HG02840 (cell line): ENCODE data around the gene MYO18A.

ENCODE experiments used
- ATAC-seq: cut with Tn5 transposase; IDR thresholded peaks from one replicate; pipeline ENCODE4 v1.9.1; 2021; ENCODE audit warnings: mild to moderate bottlenecking, moderate library complexity, moderate number of reproducible peaks; ENCODE audit not compliant: unreplicated experiment, low FRiP score

The MYO18A gene

GRCh38 chr17:29063992-29064391, 116.2 kb downstream of the MYO18A start:
- no peak for ATAC-seq

DNA sequence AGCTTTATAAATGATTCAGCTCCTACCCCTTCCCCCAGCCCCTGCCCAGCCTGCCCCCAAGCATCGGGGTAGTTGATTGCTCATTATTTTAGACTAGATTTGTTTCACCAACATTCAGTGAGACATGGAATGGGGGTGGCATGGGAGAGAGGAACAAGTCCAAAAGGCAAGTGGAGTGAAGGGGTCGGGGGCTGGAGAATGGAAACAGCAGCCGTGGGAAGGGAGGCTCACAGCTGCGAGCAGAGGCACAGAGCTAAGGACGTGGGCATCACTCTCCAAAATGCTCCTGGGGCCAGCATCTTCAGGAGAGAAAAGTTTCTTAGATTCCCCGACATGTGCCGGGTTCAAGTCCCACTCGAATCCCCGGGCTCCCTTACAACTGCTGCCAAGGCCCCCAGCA, 118.0 kb downstream of the MYO18A start:
- ATAC-seq = no peak

- no peak for ATAC-seq
Measured at GRCh38 chr17:29061036-29061435, 119.2 kb downstream of the MYO18A start.

- ATAC-seq = no peak
Measured at GRCh38 chr17:29060475-29060874, 119.7 kb downstream of the MYO18A start.

DNA sequence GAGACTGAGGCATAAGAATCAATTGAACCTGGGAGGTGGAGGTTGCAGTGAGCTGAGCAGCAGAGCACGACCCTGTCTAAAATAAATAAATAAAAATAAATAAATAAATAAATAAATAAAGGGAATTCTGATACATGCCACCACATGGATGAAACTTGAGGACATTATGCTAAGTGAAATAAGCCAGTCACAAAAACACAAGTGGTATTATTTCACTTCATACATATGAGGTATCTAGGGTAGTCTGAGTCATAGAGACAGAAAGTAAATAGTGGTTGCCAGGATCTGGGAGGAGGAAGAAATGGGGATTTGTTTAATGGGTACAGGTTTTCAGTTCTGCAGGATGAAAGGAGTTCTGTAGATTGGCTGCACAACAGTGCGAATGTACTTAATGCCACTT, 120.9 kb downstream of the MYO18A start:
- ATAC-seq = no peak

- no peak for ATAC-seq
Measured at GRCh38 chr17:29058391-29058790, 121.8 kb downstream of the MYO18A start.

GRCh38 chr17:29057361-29057760, 122.8 kb downstream of the MYO18A start:
- no peak for ATAC-seq

GRCh38 chr17:29054835-29055234, 125.4 kb downstream of the MYO18A start:
- ATAC-seq = no peak

DNA sequence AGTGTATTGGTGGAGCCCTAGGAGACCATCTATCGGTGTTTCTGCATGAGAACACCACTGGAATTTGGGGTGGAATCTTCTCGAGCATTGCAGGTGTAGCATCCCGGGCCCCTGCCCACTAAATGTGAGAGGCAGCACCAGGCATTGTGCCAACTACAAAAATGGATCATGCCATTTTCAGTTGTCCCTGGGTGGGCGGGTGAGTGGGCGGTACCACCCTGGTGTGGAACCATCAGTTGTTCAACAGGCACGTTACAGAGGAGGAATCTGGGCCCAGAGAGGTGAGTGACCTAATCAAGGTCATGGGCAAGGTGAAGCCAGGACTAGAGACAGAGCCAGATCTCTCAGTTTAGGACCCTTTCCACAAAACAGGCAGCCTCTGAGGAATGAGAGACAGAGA, 128.5 kb downstream of the MYO18A start:
- no peak for ATAC-seq

DNA sequence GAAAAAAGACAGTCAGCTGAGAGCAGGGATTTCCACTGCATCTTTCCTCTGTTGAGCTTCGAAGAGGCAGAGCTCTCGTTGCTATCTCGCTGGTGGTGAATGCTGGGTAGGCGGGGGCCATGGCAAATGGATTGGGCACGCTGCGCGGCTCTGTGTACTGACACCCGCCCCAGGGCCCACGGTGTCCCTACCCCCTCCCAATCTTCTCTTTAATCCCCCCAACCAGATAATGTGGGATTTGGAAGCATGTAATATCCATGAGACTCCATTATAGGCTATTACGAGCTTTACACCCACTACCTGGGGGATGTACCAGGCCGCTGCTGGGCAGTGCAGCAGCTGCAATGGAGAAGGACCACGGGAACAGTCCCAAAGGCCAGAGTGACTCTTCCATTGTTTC, 129.0 kb downstream of the MYO18A start:
- ATAC-seq = no peak

- ATAC-seq = no peak
Measured at GRCh38 chr17:29050176-29050575, 130.0 kb downstream of the MYO18A start.

DNA sequence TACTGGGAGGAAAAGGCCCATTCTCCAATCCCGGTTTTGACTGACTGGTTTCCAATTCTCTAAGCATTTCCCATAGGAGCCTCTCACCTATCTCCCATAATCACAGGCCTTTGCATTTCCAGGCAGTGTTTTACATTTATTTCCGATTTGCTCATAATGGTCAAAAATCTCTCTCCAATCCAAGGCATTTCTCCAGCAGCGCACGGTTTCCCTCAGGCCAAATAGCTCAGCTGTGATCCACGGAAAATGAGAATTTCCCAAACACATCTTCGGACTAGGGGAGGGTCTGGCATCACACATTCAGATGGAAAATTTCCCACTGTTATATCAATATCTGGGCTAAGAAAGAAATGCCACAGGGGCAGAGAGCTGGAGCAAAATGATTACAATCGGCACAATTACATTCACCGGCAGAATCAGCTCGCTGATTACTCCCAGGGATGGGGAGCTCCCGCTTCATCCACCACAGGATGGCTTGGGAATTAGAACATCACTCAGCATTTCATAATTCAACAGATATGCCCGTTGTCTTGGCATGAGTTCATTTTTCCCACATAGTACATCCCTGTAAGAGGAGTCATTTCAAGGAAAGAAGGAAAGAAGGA, 130.6 kb downstream of the MYO18A start:
- ATAC-seq = no peak

DNA sequence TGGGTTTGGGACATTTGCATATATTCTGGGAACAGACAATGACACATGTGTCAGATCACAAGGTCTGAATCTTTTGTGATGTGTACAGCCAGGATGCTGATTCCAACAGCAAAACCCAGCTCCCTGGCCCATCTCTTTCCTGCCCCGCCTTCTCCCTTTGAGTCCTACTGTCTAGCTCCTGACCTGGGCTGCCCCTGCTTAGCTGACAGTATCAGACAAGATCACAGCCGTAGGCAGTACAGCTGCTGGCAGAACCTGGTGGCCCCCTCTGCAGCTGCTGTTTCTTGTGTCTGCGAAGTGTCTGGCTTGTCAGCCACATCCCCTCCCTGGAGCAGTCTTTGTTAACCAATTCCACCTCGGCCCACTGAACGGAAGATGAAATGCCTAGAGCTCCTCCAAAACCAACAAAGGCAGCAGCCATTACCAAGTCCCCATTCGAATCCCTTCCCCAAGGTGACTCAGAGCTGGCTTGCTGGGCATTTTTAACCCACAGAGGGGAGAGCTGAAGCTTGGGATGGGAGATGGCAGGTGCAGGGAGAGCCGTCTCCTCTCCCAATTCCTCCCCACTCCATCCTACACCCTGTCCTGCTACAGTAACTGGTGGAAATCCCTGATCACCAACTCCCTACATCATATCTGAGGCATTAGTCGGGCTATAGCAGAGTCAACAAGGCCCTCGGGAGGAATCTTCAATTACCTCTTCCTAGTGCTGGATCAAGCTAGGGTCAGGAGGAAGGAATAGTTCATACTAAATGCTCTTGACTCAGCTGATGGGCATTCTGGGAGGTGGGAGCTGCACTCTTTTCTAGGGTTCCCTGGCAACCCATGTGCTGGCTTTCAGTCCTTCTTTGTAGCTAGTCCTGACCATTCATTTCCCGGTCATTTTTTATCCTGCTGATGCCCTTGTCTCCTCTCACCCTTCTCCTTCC, 131.5 kb downstream of the MYO18A start:
- ATAC-seq = no peak

DNA sequence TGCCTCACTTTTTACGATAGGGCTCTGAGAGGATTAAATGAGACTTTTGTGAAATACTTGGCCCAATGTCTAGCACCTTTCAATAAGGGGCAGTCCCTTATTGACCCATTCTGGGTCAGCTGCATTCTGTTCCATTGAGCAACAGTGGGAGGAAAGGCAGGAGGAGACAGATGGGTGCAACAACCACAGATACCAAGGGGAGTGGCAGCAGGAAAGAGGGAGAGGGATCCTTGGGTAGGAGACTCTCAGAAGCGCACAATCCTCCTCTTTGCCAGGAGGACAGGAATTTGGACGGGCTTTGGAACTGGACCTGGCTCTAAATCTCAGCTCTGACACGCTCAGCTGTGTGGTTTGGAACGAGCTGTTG, 133.7 kb downstream of the MYO18A start:
- no peak for ATAC-seq

- ATAC-seq = no peak
Measured at GRCh38 chr17:29045734-29046472, 134.3 kb downstream of the MYO18A start.

DNA sequence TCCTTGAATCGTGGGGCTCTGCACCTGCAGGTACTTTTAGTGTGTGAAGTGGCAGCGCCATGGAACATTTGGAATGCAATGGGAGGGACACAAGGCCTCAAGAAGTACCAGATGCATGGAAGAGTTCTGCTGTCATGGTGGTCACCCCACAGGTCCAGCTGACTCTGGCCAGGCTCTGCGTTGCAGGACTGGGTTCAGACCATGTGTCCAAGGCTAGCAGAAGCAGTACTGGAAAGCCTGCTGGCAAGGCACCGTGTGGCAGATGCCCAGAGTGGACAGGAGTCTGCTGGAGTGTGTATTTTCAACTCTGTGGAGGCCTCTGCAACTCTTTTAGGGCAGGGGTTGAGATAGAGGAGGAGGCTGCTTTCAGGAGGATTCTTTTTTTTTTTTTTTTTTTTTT, 135.2 kb downstream of the MYO18A start:
- ATAC-seq = no peak

- no peak for ATAC-seq
Measured at GRCh38 chr17:29043539-29044145, 136.6 kb downstream of the MYO18A start.

DNA sequence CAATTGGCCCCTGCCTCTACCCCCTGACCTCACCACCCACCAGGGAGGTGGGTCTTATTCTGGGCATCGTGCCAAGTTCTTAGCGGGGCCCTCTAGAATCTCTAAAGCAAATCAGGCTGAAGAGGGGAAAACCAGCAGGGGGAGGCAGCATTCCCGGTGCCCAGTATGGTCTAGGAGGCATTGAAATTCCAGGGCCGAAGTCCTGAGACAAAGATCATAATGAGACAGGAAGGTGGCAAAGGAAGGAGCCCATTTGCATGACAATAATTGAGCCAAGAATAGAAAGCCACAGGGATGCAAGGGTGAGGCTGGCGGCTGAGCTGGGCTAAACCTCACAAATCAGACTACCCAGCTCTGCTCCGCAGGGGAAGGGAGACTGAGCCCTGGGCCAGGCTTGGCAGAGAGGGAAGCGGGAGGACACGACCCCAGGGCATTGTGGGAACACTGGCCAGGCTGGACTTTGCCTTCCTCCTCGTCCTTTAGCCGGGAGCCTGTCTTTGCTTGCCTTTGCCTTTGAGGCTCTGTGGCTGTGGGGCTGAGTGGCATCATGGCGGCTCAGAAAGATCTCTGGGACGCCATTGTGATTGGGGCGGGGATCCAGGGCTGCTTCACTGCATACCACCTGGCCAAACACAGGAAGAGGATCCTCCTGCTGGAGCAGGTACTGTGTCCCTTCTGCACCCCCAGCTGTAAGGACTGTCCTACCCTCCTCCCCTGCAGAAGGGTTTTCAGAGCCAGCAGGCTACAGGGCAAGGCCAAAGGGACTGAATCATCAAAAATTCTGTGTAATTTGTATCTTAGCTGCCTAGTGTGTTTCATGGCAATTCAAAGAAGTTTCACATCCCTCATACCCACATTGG, 137.3 kb downstream of the MYO18A start, which contains the start of gene PIPOX:
Gene PIPOX (plus strand): TSS at position 463 of the 860 bp plus-strand sequence. CDS start 85 bp downstream, at position 548.
- no peak for ATAC-seq

- ATAC-seq = no peak
Measured at GRCh38 chr17:29042026-29042678, 138.0 kb downstream of the MYO18A start.
